ENCODE results near the gene RBP4.

Gene RBP4

DNA sequence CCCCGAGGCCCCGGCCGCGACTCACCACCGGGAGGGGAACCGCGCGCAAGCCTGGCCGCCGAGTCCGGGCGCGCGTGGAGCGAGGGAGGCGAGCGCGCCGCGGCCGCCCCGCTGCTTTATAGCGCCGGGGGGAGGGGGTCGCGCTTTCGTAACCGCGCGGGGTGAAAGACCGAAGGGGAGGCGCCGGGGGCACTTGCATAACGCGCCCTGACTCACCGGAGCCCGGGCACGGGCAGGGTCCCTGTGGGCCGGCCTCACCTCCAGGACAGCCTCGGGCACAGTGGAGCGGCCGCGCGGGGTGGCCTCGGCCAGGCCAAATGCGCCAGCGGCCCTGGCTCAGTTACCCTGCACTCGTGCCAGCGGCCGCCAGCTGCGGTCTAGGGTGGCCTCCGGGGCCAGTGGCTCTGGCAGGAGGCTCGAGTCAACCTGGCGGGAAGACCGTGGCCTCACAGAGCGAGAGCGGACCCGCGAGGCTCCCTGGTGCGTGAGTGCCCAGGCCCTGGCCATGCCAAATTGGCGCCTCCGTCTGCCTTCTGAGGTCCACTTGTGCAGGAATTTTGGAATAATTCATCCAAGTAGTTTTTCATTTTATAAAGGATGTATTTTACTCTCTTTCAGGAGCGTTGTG lies at the start of gene RBP4:
TSS of gene RBP4 (minus strand) at position 90 of the 628 bp plus-strand sequence. CDS start 207 bp downstream, outside the sequence.
- no peak for DNase-seq (ENCODE audit: low spot score)

DNA sequence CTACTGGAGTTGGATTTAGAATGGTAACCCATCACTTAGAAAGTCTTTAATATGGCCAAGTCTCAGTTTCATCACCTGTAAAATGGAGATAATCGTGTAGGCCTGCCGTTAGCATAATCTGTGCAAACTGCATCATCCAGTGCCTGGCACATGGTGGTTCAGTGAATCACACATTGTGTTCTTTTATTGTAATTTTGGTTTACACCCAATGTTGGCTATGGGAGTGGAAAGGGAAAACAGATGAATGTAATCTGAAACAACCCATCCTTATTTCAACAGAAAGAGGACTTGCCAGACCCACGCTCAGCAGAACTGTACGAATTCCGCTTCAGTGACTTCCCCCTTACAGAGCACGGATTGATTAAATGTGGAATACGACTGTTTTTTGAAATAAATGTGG lies 38.8 kb upstream of the RBP4 start:
- no peak for DNase-seq (ENCODE audit: low spot score)

DNA sequence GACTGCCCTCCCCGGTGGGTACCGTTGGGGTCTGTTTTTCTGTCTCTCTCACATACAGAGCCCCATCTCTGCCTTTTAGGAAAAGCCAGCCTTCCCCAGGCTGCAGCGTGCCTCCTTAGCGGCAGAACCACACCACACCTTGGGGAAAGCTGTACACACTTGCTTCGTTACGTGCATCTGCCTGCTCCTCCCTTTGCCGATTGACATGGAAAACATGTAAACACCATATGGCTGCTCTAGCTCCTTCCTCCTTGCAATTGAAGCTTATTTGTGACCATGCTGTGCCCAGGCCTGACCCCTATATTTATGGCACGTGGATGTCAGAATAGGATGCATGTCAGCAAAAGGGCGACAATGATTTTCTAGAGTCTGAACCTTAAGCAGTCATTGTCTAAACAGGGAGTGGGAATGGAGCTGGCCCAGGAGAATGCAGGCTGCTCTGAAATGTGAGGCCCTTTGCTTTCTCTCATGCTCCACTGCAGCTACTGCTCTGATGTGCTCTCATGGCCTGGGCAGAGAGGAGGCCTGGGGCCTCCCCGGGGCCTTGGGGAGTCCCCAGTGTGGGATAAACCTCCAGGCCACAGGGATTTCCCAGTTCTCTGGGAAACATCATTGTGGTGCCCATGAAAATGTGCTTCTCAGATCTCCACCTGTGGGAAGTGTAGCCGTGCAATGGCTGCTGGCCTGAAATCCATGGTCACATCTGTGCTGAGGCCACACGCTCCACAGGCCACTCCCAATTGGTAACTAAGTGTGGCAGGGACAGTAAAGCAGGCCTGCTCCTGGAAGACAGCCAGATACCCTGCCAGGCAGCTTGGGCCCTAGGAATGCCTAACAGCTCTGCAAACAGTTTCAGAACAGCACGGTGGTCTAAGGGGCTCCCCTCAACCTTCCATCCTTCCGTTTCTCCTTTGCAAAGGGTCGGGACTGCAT lies 29.9 kb upstream of the RBP4 start:
- no peak for DNase-seq (ENCODE audit: low spot score)

DNA sequence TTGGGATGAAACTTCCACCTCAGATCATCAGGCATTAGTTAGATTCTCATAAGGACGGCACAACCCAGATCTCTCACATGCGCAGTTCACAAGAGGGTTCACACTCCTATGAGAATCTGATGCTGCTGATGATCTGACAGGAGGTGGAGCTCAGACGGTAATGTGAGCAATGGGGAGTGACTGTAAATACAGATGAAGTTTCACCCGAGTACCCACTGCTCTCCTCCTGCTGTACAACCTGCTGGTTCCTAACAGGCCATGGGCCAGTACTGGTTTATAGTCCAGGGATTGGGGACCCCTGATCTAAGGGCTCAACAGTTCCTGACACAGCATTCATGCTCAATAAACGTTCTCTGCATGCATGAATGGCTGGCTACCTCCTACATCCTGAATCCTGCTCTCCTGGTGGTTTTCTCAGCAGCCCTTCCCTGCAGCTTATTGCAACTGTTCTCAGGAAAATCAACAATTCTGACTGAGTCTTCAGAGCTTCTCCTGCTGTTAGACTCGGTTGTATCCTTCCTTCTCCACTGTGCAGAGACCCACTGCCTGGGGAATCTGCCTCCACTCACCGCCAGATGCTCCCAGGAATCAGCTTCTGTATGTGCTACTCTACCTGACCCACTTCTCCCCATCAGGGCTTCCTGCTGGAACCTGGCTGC lies 28.7 kb upstream of the RBP4 start:
- DNase-seq (ENCODE audit: low spot score), result no peak

DNA sequence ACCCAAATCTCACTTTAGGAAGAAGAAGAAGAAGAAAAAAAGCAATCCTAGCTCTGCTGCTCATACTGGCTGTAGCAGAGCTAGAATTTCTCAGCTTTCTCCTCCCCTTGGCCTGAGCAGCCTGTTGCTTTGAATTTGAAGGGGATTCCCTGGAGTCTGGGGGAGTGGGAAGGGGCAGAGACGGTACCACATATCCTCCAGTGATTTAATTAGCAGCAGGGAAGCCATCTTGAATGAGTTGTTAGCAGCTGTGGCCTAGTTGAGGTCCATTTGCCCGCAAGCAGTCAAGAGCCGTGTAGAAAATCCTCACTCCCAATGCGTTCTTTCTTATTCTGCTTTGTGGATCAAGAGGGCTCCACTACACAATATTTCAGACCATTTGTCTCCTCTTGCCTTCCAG lies 27.8 kb upstream of the RBP4 start:
- DNase-seq (ENCODE audit: low spot score), result no peak

DNA sequence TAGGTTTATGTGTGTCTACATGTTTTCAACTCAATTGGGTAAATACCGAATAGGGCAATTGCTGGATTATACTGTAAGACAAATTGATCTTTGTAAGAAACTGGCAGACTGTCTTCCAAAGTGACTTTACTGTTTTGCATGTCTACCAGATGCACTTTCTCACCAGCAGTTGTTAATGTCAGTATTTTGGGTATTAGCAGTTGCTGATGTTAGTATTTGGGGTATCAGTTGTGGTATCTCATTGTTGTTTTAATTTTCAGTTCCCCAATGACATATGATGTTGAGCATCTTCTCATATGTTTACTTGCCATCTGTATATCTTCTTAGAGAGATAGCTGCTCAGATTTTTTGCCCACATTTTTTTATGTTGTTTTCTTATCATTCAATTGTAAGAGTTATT lies 21.9 kb upstream of the RBP4 start:
- DNase-seq (ENCODE audit: low spot score), result no peak

DNA sequence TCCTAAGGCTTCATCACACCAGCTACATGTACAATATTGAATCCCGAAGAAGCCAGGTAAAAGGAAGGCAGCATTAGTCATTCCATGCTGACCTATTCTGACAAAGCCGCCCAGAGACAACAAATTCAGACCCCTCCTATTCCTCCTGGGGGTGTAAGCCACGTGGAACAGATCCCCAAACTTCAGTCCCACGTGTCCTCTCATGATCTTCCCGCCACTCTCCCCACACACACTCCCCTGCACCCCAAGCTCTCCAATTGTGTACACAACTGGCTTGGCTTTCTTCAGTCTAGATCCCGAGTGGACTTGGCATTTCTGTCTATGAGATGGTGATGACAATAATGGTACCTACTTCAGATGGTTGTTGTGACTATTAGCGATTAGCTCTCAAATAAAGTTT lies 19.9 kb upstream of the RBP4 start:
- DNase-seq (ENCODE audit: low spot score), result no peak

DNA sequence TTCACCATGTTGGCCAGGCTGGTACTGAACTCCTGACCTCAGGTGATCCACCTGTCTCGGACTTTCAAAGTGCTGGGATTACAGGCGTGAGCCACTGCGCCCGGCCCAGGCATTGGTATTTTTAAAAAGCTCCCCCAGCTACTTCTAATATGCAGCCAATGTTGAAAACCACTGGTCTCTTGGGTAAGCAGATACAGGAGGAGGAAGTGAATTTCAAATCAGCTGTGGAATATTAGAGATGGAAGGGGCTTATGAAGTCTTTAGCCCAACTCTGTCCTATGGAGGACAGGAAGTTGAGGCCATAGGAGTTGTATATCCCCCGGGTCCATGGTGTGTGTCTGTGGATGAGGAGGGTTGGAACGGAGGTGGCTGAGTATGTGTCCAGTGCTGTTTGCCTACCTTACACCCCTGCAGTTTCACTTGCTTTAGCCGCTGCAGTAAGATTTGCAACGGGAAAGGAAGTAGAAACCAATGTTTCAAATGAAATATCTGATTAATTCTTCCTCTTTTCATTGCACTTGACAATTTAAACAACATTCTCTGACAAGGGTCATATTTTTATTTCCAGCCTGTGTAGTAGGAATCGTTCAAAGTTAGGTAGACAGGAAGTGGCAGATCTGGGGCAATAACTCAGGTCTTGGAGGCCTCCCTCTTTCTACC lies 14.7 kb upstream of the RBP4 start:
- DNase-seq (ENCODE audit: low spot score), result no peak

DNA sequence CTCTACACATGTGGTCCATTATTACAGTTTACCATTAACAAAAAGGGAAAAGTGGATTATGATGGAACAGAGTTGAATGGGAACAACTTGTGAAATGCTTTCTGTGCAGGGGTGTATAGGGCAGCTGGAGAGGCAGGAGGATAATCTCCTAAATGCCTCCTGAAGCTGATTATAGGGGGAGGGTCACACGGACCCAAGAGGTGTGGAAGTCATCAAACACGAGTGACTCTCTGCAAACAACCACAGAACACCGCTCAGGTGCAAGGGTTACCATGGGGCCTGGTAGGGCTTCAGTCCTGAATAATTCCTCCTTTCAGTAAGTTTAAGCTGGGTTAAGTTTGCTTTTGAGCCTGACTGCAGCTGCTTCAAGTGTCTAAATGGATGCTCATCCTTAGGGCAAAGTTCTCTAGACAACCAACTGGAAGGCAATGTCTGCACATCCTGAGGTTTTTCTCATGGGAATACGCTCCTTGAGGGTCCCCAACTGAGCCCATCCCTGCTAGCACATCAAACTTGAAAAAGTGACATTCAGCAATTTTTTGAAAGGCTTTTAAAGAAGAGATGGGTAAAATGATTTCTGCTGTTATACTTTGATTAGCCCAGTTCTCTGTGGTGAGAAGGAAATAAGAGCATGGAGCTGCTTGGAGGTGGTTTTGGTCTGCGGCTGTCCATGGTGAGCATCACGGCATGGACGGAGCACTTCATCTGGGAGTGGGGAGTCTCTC lies 13.2 kb upstream of the RBP4 start:
- DNase-seq (ENCODE audit: low spot score), result no peak

DNA sequence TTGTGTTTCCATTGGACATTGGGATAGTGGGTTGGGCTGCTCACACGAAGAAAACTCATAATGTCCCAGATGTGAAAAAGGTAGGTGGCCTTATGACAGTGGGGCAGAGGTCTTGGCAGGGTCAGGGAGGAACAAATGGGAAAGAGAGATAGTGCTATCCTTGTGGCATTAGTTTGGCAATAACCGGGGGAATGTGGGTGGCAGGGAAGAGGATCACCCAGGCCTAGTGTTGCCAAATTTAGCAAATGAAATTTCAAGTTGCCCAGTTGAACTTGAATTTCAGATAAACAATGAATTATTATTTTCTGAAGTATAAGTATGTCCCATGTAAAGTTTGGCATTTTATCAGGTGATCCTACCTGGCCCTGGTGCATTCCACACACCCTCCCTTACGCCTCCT lies 12.1 kb upstream of the RBP4 start:
- no peak for DNase-seq (ENCODE audit: low spot score)

DNA sequence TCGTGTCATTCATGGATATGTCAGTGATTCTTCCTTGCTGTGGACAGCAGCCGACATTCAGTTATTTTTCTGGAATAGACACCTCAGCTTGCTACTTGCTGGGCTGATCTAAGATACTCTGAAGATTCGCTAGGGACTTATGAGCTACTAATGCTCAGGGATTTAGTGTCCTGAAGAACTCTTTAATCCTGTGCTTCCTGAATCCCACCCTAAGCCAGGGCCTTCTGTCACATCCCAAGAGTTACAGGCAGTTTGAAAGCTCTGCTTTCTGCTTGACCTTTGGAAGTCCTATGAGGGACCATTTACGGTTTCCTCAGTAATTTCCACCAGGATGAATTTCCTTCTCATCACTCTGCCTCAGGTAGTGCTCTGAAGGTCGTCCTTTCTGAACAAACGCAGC lies 11.3 kb upstream of the RBP4 start, which contains the start of gene PDE6C:
TSS of gene PDE6C (plus strand) at position 227 of the 400 bp plus-strand sequence. CDS start 189 bp downstream, outside the sequence.
- DNase-seq (ENCODE audit: low spot score), result no peak

DNA sequence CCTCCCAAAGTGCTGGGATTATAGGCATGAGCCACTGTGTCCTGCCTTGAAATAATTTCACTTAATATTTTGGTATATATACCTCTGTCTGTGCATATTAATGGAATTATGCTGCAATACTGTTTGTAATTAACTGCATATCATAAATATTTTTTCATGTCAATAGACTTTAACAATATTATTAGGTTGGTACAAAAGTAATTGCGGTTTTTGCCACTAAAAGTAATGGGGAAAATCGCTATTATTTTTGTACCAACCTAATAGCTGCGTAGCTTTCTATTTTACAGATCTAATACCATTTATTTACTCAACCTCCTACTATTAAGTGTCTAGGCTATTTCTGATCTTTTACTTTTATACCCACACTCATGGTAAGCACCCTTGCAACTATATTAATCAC lies 7.4 kb upstream of the RBP4 start:
- no peak for DNase-seq (ENCODE audit: low spot score)

DNA sequence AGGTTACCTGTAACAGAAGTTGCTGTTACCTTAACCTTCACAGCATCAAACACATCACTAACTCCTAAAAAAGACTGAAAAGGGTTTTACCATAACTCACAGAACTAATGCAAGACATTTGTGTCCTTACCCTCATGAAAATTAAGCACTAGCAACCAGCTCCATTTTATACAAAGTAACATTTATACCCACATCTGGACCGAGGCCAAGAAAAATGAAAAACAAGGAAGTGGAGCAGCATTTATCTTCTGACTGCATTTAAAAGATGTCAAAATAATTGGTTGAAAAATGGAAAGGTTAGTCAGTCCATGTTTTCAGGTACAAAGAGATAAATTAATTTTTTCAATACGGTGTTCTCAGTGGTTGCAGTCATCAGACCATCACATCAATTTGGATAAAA lies 3.1 kb upstream of the RBP4 start:
- no peak for DNase-seq (ENCODE audit: low spot score)

DNA sequence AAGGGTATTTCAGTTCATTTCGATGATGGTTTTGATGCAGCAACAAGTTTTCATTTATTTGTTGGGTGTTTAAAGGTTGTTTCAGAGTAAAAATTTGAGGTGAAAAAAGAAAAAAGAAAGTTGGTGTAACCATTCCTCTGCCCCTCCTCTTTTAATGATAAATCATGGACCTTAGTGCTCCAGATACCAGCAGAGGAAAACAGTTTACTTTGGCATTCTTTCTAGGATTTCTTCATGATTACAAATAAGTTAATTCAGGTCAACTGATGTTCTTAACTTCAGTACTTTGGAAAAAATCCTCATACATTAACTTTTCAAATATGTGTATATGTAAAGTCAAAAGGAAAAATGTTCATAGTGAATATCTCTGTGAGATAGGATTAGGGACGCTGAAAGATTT lies 2.0 kb upstream of the RBP4 start:
- no peak for DNase-seq (ENCODE audit: low spot score)

DNA sequence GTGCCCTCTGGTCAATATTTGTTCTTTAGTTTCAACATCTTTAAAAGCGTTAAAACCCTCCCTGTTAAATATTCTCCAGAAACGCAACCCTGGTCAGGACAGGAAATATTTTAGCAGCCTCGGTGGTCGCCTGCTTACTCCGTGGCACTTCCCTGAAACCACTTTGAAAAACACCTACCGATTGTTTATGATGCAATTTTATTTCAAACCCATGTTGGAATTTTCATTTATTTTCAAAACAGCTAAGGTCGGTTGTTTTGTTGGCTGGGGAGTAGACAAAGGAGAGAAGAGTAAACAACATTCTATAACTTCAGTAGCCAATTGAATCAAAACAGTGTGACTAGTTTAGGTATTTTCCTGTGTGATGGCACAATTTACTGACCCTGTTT lies 733 bp upstream of the RBP4 start:
- DNase-seq (ENCODE audit: low spot score), result no peak

DNA sequence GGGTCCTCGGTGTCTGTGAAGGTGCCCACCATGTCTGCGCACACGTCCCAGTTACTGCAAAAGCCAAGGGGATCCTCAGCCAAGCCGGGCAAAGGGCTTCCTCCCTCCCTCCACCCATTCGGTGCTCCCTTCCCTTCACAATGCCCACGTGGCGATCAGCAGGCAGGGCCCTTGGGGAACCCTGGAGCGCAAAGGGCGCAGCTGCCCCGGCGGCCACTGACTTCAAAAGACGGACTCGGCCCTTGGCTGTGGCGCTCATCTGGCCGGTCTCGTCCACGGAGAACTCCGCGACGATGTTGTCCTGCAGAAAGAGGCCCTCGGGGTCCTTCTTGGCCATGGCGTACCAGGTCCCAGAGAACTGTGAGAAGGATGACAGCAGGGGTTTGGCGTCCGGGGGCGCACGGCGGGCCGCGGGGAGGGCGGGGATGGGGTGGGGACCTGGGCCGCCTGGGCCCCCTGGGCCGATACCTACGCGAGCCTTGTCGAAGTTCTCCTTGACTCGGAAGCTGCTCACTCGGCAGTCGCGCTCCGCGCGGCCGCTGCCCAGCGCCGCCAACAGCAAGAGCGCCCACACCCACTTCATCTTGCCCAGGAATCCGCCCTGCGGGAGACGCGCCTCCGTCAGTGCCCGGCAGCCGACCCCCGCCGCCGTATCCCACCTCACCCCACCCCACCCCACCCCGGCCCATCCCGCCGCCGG lies 439 bp downstream of the RBP4 start:
- no peak for DNase-seq (ENCODE audit: low spot score)

DNA sequence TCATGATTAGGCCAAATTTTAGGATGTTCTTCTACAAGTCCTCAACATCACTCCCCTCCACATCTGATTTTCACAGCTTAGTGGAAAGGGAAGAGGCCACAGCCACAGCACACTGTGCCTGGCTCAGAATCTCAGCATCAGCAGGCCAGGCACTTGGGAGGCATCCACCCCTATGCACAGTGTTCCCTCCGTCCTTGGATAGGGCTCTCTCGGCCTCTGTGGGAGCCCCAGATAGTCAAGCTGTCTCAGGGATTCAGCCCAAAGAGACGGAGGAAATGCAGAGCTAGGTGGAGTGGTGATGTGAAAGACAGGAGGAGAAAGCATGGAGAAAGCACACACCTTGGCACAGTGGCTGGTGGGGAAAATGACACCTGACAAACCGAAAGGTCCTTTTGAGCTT lies 1.3 kb downstream of the RBP4 start:
- DNase-seq (ENCODE audit: low spot score), result no peak

DNA sequence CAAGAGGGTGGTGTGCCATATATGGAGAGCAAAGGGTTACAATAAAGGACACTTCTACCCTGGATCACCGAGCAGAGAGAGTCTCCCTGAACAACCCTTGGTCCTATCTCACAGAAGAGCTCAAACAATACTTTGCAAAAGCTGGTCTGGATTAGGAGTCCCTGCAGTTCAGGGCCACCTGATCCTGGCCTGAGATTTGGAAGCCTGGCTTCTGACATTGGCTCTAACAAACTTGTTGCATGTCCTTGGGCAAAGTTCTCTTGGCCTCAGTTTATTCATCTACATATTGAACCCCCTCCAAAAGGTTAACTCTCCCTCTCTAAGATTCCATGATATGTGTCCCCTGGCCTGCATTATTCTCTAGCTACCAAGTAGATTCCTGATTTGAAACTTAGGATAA lies 1.7 kb downstream of the RBP4 start:
- DNase-seq (ENCODE audit: low spot score), result no peak

DNA sequence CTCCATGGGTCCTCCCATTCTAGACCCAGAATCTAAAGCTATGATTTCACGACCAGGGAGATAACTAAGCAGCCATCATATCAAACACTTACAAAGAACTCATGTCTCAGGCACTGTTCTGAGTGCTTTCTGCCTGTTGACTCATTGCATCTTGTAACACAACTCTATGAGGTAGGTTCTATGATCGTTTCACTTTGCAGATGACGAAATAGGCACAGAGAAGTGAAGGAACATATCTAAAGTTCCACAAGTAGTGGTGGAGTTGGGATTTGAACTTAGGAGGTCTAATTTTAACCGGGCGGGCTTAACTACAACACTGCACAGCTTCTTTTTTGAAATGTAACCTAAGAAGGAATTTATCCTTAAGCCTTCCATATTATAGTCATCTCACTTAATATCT lies 2.9 kb downstream of the RBP4 start:
- no peak for DNase-seq (ENCODE audit: low spot score)

DNA sequence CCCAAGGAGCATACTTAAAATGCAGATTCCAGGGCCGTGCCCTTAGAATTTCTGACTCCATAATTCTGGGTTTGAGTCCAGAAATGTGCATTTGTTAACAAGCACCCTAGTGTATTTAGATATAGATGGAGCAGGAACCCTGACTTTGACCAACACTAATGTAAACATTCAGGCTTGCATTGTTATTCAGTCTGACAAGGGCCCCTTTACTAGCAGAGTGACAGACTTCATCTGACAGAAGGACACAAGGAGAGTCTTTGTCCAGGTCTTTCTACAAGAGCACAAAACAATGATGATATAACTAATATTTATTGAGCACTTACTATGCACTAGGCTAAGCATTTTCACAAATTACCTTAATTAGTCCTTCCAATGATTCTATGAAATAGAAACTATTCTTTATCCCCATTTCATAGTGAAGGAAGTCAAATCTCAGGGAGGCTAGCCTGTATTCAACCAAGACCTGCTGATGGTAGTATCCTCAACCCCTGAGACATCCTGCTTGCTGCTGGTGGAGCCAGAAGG lies 3.9 kb downstream of the RBP4 start:
- DNase-seq (ENCODE audit: low spot score), result no peak

DNA sequence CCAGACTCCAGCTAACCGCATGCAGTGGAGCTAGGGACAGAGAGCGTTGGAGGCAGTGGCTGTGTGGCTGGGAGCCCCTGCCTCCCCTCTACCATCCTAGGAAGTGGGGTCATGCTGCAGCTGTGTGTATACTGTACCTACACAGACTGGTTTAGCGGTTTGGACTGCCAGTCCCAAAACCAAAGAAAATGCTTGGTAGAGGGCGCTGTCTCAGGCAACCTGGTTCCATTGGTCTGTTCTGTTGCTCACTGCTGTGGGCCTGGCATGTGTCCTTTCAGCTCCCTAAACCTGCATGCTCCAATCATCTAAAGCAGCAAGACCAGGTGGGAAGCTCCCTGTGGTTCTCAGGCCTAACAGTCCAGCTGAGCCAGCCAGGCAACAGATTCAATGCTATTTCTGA lies 4.5 kb downstream of the RBP4 start:
- no peak for DNase-seq (ENCODE audit: low spot score)

Measured in CD4-positive, alpha-beta T cell treated with Interleukin-2 at 100 ng/mL for 4 hours (primary cell).